PC-3 (cell line): ENCODE measurements around the gene HEPHL1. TPM values are rescaled to one million over a fixed set of nuclear protein-coding genes. Genes with fewer than 3 reads are reported as not detected.

Source experiments
- ATAC-seq: fragments of 200-7000 bp; cut with Tn5 transposase; 2 replicates; pipeline ENCODE4 v1.9.1; 2020; ENCODE audit warnings: mild to moderate bottlenecking, moderate library complexity
- BruUV-seq: library from RNA; stranded (reverse); fragments of 400-500 nt; replicated peaks from 2 replicates; lab custom pipeline; 2021; lab: Mats Ljungman, UMichigan
- CTCF ChIA-PET: fragments of 300-600 bp; sonication (Branson Sonifier 250); formaldehyde crosslinking; loops from one replicate; lab custom pipeline; 2022; ENCODE audit warnings: antibody characterized with exemption; lab: Charles Lee
- POLR2A ChIA-PET: fragments of 300-600 bp; sonication (Branson Sonifier 250); formaldehyde crosslinking; loops from one replicate; lab custom pipeline; 2022; ENCODE audit warnings: antibody characterized with exemption; ENCODE audit not compliant: unreplicated experiment; lab: Charles Lee
- DNase-seq: peaks from one replicate; pipeline ENCODE4 v3.0.0-alpha.2; 2015
- H2AFZ ChIP-seq: fragments of 300-600 bp; sonication (generic); 2 replicates; pipeline ENCODE4 v1.6.0; 2016; ENCODE audit warnings: antibody characterized with exemption, low read length
- H3F3A ChIP-seq: fragments of 300-600 bp; sonication (generic); one replicate; pipeline ENCODE4 v1.6.0; 2017; ENCODE audit warnings: antibody characterized with exemption, low read length, control low read depth, mild to moderate bottlenecking; ENCODE audit not compliant: unreplicated experiment
- H3K27ac ChIP-seq: fragments of 300-600 bp; sonication (generic); 2 replicates; pipeline ENCODE4 v1.5.1; 2016; ENCODE audit warnings: mild to moderate bottlenecking, low read length
- H3K27me3 ChIP-seq: fragments of 300-600 bp; sonication (generic); 2 replicates; pipeline ENCODE4 v1.6.1; 2016; ENCODE audit warnings: low read length, mixed read lengths
- H3K36me3 ChIP-seq: fragments of 300-600 bp; sonication (generic); 2 replicates; pipeline ENCODE4 v1.6.1; 2016; ENCODE audit warnings: low read depth, mixed run types, low read length, mixed read lengths
- H3K4me1 ChIP-seq: fragments of 300-600 bp; sonication (generic); 2 replicates; pipeline ENCODE4 v1.5.1; 2016; ENCODE audit warnings: low read length; ENCODE audit not compliant: insufficient read depth
- H3K4me2 ChIP-seq: fragments of 300-600 bp; sonication (generic); 2 replicates; pipeline ENCODE4 v1.6.0; 2016; ENCODE audit warnings: low read length
- H3K4me3 ChIP-seq: fragments of 300-600 bp; sonication (generic); 2 replicates; pipeline ENCODE4 v1.5.1; 2016; ENCODE audit warnings: mild to moderate bottlenecking, low read length, mixed read lengths
- H3K79me2 ChIP-seq: fragments of 300-600 bp; sonication (generic); 2 replicates; pipeline ENCODE4 v1.6.1; 2017; ENCODE audit warnings: low read length, mixed read lengths
- H3K9ac ChIP-seq: fragments of 300-600 bp; sonication (generic); 2 replicates; pipeline ENCODE4 v1.6.0; 2016; ENCODE audit warnings: mild to moderate bottlenecking, low read length
- H3K9me2 ChIP-seq: fragments of 300-600 bp; sonication (generic); replicated peaks from 2 replicates; pipeline ENCODE4 v1.6.1; 2016; ENCODE audit warnings: mixed run types, low read length, mixed read lengths
- H3K9me3 ChIP-seq: fragments of 300-600 bp; sonication (generic); 2 replicates; pipeline ENCODE4 v1.6.1; 2016; ENCODE audit warnings: low read length, mixed read lengths
- H4K20me1 ChIP-seq: fragments of 300-600 bp; sonication (generic); 2 replicates; pipeline ENCODE4 v1.6.1; 2016; ENCODE audit warnings: low read length, mixed read lengths
- EZH2 ChIP-seq: fragments of 300-600 bp; sonication (generic); IDR thresholded peaks from one replicate; pipeline ENCODE4 v1.6.1; 2017; ENCODE audit warnings: antibody characterized with exemption, mild to moderate bottlenecking, low read length; ENCODE audit not compliant: unreplicated experiment
- EZH2phosphoT487 ChIP-seq: fragments of 300-600 bp; sonication (generic); IDR thresholded peaks from 2 replicates; pipeline ENCODE4 v1.6.1; 2018; ENCODE audit warnings: mild to moderate bottlenecking, antibody characterized with exemption, low read length, borderline replicate concordance
- intact Hi-C: fragments of 100-400 bp; cut with micrococcal nuclease; formaldehyde crosslinking; loops from 2 replicates; pipeline ENCODE4 v1.9.0; 2023
- total RNA-seq: library from RNA; depleted of rRNA; stranded (reverse); fragments of >200 nt; gene quantifications from 2 replicates; pipeline ENCODE4 v1.2.3, GENCODE V29; 2014
- TF ChIP-seq, protein P1 (sequence below): fragments of 300-600 bp; sonication (generic); conservative IDR thresholded peaks from 2 replicates; pipeline ENCODE4 v1.5.1; 2017; ENCODE audit warnings: antibody characterized with exemption, low read depth, mild to moderate bottlenecking, low read length

The HEPHL1 gene
- total RNA-seq, 1 experiment from 2014 or later: 4.4 TPM

DNA sequence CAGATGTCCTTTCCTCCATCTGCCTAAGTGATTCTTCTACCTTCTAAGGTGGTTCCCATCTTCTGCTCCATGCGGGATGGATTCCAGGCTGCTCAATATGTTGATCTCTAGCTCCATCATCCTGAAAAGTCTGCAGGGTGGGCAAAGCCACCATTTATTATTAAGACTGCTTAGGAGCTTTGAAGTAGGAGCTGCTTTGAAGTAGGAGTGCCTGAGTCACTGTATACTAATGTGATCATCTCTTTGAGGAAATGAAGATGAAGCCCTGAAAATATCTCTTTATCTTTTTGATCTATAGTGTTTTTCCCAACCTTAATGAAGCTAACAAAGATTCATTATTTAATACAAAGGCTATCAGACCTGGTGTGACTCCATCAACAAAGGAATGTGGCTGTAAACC, 13.1 kb downstream of the HEPHL1 start:
- Histone ChIP-seq H3K4me1 (peaks cover 15% of the 10 kb centered on the region; the same call in 1 of the 2 replicates), H3K79me2 (no peaks in the 10 kb centered on the region), H4K20me1 (no peaks in the 10 kb centered on the region), H3K27me3 (no peaks in the 10 kb centered on the region), H3K36me3 (no peaks in the 10 kb centered on the region), H3K4me2 (no peak overlapping the region), H3F3A (no peaks in the 10 kb centered on the region), H3K9me2 (no peaks in the 10 kb centered on the region), H3K27ac (no peak overlapping the region), H3K9me3 (no peaks in the 10 kb centered on the region), H3K9ac (no peak overlapping the region), H3K4me3 (no peak overlapping the region), H2AFZ (no peak overlapping the region)
- no TSS peak for BruUV-seq
- POLR2A ChIA-PET: no interaction called here
- DNase-seq (no peak), ATAC-seq (no peak)
- intact Hi-C loops: no loop called here
- CTCF ChIA-PET: no interaction called here
- TF ChIP-seq EZH2 (no peak), EZH2phosphoT487 (no peak)
- TF ChIP-seq, protein P1, sequence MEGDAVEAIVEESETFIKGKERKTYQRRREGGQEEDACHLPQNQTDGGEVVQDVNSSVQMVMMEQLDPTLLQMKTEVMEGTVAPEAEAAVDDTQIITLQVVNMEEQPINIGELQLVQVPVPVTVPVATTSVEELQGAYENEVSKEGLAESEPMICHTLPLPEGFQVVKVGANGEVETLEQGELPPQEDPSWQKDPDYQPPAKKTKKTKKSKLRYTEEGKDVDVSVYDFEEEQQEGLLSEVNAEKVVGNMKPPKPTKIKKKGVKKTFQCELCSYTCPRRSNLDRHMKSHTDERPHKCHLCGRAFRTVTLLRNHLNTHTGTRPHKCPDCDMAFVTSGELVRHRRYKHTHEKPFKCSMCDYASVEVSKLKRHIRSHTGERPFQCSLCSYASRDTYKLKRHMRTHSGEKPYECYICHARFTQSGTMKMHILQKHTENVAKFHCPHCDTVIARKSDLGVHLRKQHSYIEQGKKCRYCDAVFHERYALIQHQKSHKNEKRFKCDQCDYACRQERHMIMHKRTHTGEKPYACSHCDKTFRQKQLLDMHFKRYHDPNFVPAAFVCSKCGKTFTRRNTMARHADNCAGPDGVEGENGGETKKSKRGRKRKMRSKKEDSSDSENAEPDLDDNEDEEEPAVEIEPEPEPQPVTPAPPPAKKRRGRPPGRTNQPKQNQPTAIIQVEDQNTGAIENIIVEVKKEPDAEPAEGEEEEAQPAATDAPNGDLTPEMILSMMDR: no peak

DNA sequence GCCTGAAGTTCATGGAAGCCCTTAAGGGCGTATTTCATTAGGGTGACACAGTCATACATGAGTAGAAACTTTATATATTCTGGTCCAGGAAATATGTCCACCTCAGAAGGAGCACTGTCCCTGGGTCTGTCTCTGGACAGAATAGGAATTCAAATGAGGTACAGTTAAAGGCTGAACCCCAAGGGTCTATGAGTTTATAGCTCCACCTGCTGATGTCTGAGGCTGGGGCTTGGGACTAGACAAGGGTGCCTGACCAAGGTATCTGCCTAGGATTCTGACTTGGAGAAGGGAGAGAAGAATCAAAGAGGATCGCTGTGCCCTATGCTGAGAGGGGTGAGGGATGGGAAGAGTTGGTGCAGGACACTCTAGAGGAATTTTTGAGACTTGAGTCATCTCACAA, 14.9 kb downstream of the HEPHL1 start:
- no peaks in the 10 kb centered on the region for H3F3A ChIP-seq
- H3K9ac ChIP-seq: no peak overlapping the region
- intact Hi-C loops: loop anchor here (5.0 kb wide), 1 partner anchor 114 kb away; no protein-coding TSS in a partner anchor
- ChIA-PET POLR2A (no interaction called here), CTCF (no interaction called here)
- no peaks in the 10 kb centered on the region for H3K9me2 ChIP-seq
- H3K27me3 ChIP-seq: no peaks in the 10 kb centered on the region
- H3K27ac ChIP-seq: no peak overlapping the region
- no peaks in the 10 kb centered on the region for H3K79me2 ChIP-seq
- TF ChIP-seq EZH2phosphoT487: no peak
- TF ChIP-seq, protein P1: peak; percentile 48
- H3K36me3 ChIP-seq: no peaks in the 10 kb centered on the region
- H3K4me3 ChIP-seq: no peak overlapping the region
- H2AFZ ChIP-seq: no peak overlapping the region
- H4K20me1 ChIP-seq: no peaks in the 10 kb centered on the region
- ATAC-seq (peak; percentile 81), DNase-seq (peak; percentile 50)
- H3K4me1 ChIP-seq: peaks cover 8% of the 10 kb centered on the region; the same call in 1 of the 2 replicates
- H3K4me2 ChIP-seq: no peak overlapping the region
- BruUV-seq: no TSS peak
- H3K9me3 ChIP-seq: no peaks in the 10 kb centered on the region

DNA sequence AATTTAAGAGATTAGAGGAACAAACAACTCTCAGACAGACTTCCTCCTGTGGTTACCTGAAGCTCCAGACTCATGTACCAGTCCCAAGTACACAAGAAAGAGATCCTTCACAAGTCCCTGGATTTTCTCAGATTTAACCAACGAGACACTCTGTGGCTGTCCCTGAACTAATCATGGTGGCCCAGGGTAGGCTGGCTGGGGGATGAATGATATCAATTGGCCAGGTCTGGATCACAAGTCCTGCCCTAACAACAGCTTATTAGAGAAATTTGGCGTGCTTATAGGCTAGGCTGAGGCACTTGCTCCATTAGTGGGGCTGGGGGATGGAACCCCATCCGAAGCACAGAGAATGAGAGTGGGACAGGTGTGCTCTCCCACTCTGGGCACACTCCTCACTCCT, 22.1 kb downstream of the HEPHL1 start:
- ATAC-seq (no peak), DNase-seq (no peak)
- no peak overlapping the region for H3K9ac ChIP-seq
- CTCF ChIA-PET: no interaction called here
- H3K9me2 ChIP-seq: no peaks in the 10 kb centered on the region
- no peak overlapping the region for H3K27ac ChIP-seq
- no peak overlapping the region for H3K4me3 ChIP-seq
- no TSS peak for BruUV-seq
- H4K20me1 ChIP-seq: no peaks in the 10 kb centered on the region
- no peaks in the 10 kb centered on the region for H3K36me3 ChIP-seq
- H3K4me1 ChIP-seq: 0 out of 2 replicates have a peak, but pooled peaks cover 8% of the 10 kb centered on the region
- POLR2A ChIA-PET: no interaction called here
- no peaks in the 10 kb centered on the region for H3K9me3 ChIP-seq
- H3K4me2 ChIP-seq: no peak overlapping the region
- no peaks in the 10 kb centered on the region for H3K27me3 ChIP-seq
- H3K79me2 ChIP-seq: no peaks in the 10 kb centered on the region
- intact Hi-C loops: no loop called here
- no peak for TF ChIP-seq EZH2
- TF ChIP-seq, protein P1: no peak
- no peak for TF ChIP-seq EZH2phosphoT487
- no peak overlapping the region for H2AFZ ChIP-seq
- no peaks in the 10 kb centered on the region for H3F3A ChIP-seq
